Loucy (cell line): ENCODE measurements around the gene PRPSAP1.

ENCODE experiments used
- EZH2phosphoT487 ChIP-seq: fragments of 200-600 bp; IDR thresholded peaks from 2 replicates; pipeline ENCODE4 v1.6.1; 2018; ENCODE audit warnings: antibody characterized with exemption, mild to moderate bottlenecking, moderate library complexity, borderline replicate concordance
- TF ChIP-seq, protein P1 (sequence below): fragments of 200-600 bp; sonication (generic); conservative IDR thresholded peaks from 2 replicates; pipeline ENCODE4 v1.5.1; 2014; ENCODE audit warnings: mild to moderate bottlenecking, antibody characterized with exemption, low read length

DNA sequence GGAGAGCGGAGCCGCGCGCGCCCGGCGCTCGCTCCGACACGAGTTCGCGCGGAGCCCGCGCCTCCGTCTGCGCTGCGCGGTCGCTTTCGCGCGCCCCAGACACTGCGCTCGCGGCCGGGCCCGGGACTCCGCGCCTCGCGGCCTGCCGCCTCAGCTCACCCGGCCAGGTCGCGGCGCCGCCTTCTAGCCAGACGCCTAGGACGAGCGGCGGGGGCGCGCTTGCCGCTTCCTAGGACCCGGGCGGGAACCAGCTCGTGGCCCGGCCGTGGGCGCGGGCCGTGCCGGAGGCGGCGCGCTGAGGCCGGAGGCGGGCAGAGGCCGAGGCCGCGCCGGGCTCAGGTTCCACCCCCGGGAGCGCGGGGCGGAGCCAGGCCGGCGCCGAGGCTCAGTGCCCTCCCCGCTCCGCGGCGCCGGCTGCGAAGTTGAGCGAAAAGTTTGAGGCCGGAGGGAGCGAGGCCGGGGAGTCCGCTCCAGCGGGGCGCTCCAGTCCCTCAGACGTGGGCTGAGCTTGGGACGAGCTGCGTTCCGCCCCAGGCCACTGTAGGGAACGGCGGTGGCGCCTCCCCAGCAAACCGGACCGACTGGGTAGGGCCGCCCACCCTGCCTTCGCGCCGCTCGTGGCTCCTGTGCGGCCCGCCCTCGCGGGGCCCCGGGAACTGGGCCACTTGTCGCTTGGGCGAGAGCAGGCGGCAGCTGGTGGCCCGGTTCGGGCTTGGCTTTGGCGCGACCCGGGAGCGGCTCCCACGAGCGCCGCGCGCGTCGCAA lies 30.7 kb upstream of the PRPSAP1 start, which contains the start of gene SPHK1:
- TF ChIP-seq, protein P1, sequence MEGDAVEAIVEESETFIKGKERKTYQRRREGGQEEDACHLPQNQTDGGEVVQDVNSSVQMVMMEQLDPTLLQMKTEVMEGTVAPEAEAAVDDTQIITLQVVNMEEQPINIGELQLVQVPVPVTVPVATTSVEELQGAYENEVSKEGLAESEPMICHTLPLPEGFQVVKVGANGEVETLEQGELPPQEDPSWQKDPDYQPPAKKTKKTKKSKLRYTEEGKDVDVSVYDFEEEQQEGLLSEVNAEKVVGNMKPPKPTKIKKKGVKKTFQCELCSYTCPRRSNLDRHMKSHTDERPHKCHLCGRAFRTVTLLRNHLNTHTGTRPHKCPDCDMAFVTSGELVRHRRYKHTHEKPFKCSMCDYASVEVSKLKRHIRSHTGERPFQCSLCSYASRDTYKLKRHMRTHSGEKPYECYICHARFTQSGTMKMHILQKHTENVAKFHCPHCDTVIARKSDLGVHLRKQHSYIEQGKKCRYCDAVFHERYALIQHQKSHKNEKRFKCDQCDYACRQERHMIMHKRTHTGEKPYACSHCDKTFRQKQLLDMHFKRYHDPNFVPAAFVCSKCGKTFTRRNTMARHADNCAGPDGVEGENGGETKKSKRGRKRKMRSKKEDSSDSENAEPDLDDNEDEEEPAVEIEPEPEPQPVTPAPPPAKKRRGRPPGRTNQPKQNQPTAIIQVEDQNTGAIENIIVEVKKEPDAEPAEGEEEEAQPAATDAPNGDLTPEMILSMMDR = no peak
- TF ChIP-seq EZH2phosphoT487 = no peak
